HL-60 (cell line): ENCODE data around the gene C1orf21.

Experiments
- CTCF ChIP-seq: IDR thresholded peaks from one replicate; pipeline ENCODE4 v1.5.1; 2011; ENCODE audit warnings: low read length, control low read depth, inconsistent platforms; ENCODE audit not compliant: insufficient read depth
- SPI1 ChIP-seq: IDR thresholded peaks from 2 replicates; pipeline ENCODE4 v1.6.1; 2012; ENCODE audit warnings: low read depth, mild to moderate bottlenecking, borderline replicate concordance
- TF ChIP-seq, protein P1 (sequence below): IDR thresholded peaks from 2 replicates; pipeline ENCODE4 v1.6.1; 2012; ENCODE audit warnings: low read depth; ENCODE audit not compliant: insufficient replicate concordance

DNA sequence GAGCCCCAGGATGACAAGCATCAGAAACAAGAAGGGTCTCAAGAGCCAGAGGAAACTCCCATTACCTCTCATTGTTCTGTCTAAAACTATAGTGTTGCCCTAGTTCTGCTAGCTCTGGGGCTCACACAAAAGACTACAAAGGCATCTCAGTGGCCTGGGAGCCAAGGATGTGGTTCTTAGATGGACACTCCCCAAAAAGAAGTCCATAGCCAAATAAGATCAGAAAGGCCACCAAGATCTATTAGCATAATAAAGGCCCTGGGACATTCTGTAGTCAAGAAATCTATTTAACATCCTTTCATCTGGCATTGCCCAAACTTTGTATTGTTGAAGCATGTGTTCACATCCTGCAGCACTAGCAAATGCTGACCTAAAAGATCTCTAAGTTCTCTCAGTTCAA, 268.4 kb downstream of the C1orf21 start:
- TF ChIP-seq, protein P1, sequence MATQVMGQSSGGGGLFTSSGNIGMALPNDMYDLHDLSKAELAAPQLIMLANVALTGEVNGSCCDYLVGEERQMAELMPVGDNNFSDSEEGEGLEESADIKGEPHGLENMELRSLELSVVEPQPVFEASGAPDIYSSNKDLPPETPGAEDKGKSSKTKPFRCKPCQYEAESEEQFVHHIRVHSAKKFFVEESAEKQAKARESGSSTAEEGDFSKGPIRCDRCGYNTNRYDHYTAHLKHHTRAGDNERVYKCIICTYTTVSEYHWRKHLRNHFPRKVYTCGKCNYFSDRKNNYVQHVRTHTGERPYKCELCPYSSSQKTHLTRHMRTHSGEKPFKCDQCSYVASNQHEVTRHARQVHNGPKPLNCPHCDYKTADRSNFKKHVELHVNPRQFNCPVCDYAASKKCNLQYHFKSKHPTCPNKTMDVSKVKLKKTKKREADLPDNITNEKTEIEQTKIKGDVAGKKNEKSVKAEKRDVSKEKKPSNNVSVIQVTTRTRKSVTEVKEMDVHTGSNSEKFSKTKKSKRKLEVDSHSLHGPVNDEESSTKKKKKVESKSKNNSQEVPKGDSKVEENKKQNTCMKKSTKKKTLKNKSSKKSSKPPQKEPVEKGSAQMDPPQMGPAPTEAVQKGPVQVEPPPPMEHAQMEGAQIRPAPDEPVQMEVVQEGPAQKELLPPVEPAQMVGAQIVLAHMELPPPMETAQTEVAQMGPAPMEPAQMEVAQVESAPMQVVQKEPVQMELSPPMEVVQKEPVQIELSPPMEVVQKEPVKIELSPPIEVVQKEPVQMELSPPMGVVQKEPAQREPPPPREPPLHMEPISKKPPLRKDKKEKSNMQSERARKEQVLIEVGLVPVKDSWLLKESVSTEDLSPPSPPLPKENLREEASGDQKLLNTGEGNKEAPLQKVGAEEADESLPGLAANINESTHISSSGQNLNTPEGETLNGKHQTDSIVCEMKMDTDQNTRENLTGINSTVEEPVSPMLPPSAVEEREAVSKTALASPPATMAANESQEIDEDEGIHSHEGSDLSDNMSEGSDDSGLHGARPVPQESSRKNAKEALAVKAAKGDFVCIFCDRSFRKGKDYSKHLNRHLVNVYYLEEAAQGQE, result no peak
- TF ChIP-seq CTCF (no peak), SPI1 (no peak)
